WTC11 (cell line): ENCODE results near the gene ZMIZ1.

ENCODE experiments used
- CTCF ChIP-seq: fragments of 200-600 bp; IDR thresholded peaks from 2 replicates; pipeline ENCODE4 v1.8.0; 2022; ENCODE audit warnings: antibody characterized with exemption
- FOXJ3 ChIP-seq: sonication (generic); formaldehyde crosslinking; IDR thresholded peaks from 2 replicates; pipeline ENCODE4 v1.9.0; 2021; ENCODE audit warnings: missing genetic modification reagents, mild to moderate bottlenecking, borderline replicate concordance
- FOXK1 ChIP-seq: sonication (generic); formaldehyde crosslinking; IDR thresholded peaks from 2 replicates; pipeline ENCODE4 v1.8.0; 2022; ENCODE audit warnings: mild to moderate bottlenecking, moderate library complexity, missing genetic modification reagents
- HMGA2 ChIP-seq: fragments of 250-450 bp; sonication (Bioruptor Pico); IDR thresholded peaks from 2 replicates; pipeline ENCODE4 v1.4.0; 2021; ENCODE audit warnings: mild to moderate bottlenecking, moderate library complexity
- TEAD1 ChIP-seq: sonication (generic); formaldehyde crosslinking; IDR thresholded peaks from 2 replicates; pipeline ENCODE4 v1.8.0; 2022; ENCODE audit warnings: mild to moderate bottlenecking, missing genetic modification reagents
- ZNF416 ChIP-seq: fragments of 250-450 bp; sonication (Bioruptor Pico); IDR thresholded peaks from 2 replicates; pipeline ENCODE4 v1.9.0; 2021; ENCODE audit warnings: mild to moderate bottlenecking, inconsistent platforms
- TF ChIP-seq, protein P1 (sequence below): sonication (generic); formaldehyde crosslinking; IDR thresholded peaks from 2 replicates; pipeline ENCODE4 v1.8.1; 2023; ENCODE audit warnings: mild to moderate bottlenecking, missing genetic modification reagents, moderate library complexity
- TF ChIP-seq, protein P2 (sequence below): sonication (generic); formaldehyde crosslinking; IDR thresholded peaks from 2 replicates; pipeline ENCODE4 v1.8.1; 2022; ENCODE audit warnings: missing genetic modification reagents, borderline replicate concordance

DNA sequence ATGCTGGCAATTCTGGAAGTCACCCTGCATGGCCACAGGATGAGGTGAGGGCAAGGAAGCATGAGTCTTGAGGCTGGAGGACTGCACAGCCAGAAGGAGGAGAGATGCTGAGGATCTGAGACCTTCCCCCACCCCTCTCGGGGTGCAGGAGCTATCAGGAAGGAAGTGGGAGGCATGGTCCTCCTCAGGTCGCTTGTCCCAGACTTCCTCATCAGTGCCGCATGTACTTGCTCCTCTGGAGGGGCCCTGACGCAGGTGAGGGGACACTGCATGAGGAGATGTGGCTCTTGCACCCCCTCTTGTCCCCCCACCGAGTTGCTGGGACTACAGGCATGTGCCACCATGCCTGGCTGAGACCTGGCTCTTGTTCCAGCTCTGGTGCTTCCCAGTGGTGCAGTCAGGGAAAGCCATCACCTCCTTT, 5.7 kb upstream of the ZMIZ1 start:
- no peak for TF ChIP-seq ZNF416 (CRISPR knock-in tag)
- no peak for TF ChIP-seq HMGA2 (CRISPR knock-in tag)
- no peak for TF ChIP-seq TEAD1
- no peak for TF ChIP-seq CTCF
- TF ChIP-seq FOXJ3 (CRISPR knock-in tag) = no peak
- no peak for TF ChIP-seq FOXK1 (CRISPR knock-in tag)
- TF ChIP-seq, protein P1, sequence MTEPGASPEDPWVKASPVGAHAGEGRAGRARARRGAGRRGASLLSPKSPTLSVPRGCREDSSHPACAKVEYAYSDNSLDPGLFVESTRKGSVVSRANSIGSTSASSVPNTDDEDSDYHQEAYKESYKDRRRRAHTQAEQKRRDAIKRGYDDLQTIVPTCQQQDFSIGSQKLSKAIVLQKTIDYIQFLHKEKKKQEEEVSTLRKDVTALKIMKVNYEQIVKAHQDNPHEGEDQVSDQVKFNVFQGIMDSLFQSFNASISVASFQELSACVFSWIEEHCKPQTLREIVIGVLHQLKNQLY (CRISPR knock-in tag) = no peak
- TF ChIP-seq, protein P2, sequence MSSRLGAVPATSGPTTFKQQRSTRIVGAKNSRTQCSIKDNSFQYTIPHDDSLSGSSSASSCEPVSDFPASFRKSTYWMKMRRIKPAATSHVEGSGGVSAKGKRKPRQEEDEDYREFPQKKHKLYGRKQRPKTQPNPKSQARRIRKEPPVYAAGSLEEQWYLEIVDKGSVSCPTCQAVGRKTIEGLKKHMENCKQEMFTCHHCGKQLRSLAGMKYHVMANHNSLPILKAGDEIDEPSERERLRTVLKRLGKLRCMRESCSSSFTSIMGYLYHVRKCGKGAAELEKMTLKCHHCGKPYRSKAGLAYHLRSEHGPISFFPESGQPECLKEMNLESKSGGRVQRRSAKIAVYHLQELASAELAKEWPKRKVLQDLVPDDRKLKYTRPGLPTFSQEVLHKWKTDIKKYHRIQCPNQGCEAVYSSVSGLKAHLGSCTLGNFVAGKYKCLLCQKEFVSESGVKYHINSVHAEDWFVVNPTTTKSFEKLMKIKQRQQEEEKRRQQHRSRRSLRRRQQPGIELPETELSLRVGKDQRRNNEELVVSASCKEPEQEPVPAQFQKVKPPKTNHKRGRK (CRISPR knock-in tag) = no peak
